IMR-90 (cell line): ENCODE measurements around the gene GLTPD2. TPM values are rescaled to one million over a fixed set of nuclear protein-coding genes. Genes with fewer than 3 reads are reported as not detected.

Experiments used
- ATAC-seq: fragments of 200-7000 bp; cut with Tn5 transposase; 2 replicates; pipeline ENCODE4 v1.9.1; 2020; ENCODE audit warnings: low read depth, mild to moderate bottlenecking, moderate library complexity
- BruUV-seq: library from RNA; stranded (reverse); fragments of 400-500 nt; replicated peaks from 2 replicates; lab custom pipeline; 2021; lab: Mats Ljungman, UMichigan
- CTCF ChIA-PET: fragments of 300-600 bp; formaldehyde crosslinking; extraction: SDS; loops from one replicate; lab custom pipeline; 2021; ENCODE audit warnings: antibody characterized with exemption; lab: Yijun Ruan, JAX
- POLR2A ChIA-PET: fragments of 300-600 bp; sonication (Branson Sonifier 250); formaldehyde crosslinking; loops from one replicate; lab custom pipeline; 2022; ENCODE audit warnings: antibody characterized with exemption; ENCODE audit not compliant: unreplicated experiment; lab: Charles Lee
- DNase-seq: peaks from one replicate; pipeline ENCODE4 v3.0.0; 2013
- H2AFZ ChIP-seq: replicated peaks from 2 replicates; pipeline ENCODE3; 2013; ENCODE audit warnings: low read length, mild to moderate bottlenecking; ENCODE audit not compliant: poor library complexity
- H2AK5ac ChIP-seq: 2 replicates; pipeline ENCODE4 v1.6.1; 2013; ENCODE audit warnings: low read depth, low read length, inconsistent platforms
- H2AK9ac ChIP-seq: replicated peaks from 2 replicates; pipeline ENCODE3; 2013; ENCODE audit warnings: mild to moderate bottlenecking, low read depth, low read length, moderate library complexity; ENCODE audit not compliant: poor library complexity
- H2BK120ac ChIP-seq: 2 replicates; pipeline ENCODE4 v1.6.1; 2013; ENCODE audit warnings: low read depth, low read length, inconsistent platforms
- H2BK15ac ChIP-seq: 3 replicates; pipeline ENCODE4 v1.6.1; 2013; ENCODE audit warnings: low read depth, low read length, inconsistent platforms
- H2BK20ac ChIP-seq: 2 replicates; pipeline ENCODE4 v1.6.1; 2013; ENCODE audit warnings: low read depth, mild to moderate bottlenecking, inconsistent platforms, low read length, moderate library complexity
- H2BK5ac ChIP-seq: 2 replicates; pipeline ENCODE4 v1.6.1; 2013; ENCODE audit warnings: mild to moderate bottlenecking, low read depth, low read length, inconsistent platforms; ENCODE audit not compliant: poor library complexity, severe bottlenecking
- H3K14ac ChIP-seq: replicated peaks from 2 replicates; pipeline ENCODE4 v1.6.1; 2013; ENCODE audit warnings: low read depth, low read length, inconsistent platforms
- H3K18ac ChIP-seq: 2 replicates; pipeline ENCODE4 v1.6.1; 2013; ENCODE audit warnings: low read depth, low read length, control low read depth
- H3K23ac ChIP-seq: 2 replicates; pipeline ENCODE4 v1.6.1; 2013; ENCODE audit warnings: low read depth, low read length, inconsistent platforms
- H3K27ac ChIP-seq: 2 replicates; pipeline ENCODE4 v1.5.1; 2013; ENCODE audit warnings: mild to moderate bottlenecking, control low read depth, low read length; ENCODE audit not compliant: insufficient read depth
- H3K27me3 ChIP-seq: 2 replicates; pipeline ENCODE4 v1.6.1; 2013; ENCODE audit warnings: low read length; ENCODE audit not compliant: control insufficient read depth, insufficient read depth
- H3K36me3 ChIP-seq: 2 replicates; pipeline ENCODE4 v1.6.1; 2013; ENCODE audit warnings: low read length, mixed read lengths; ENCODE audit not compliant: control insufficient read depth, insufficient read depth
- H3K4ac ChIP-seq: 2 replicates; pipeline ENCODE4 v1.6.1; 2013; ENCODE audit warnings: low read depth, low read length, inconsistent platforms
- H3K4me1 ChIP-seq: 2 replicates; pipeline ENCODE4 v1.6.1; 2013; ENCODE audit warnings: low read length, mixed read lengths; ENCODE audit not compliant: control insufficient read depth, insufficient read depth
- H3K4me2 ChIP-seq: 2 replicates; pipeline ENCODE4 v1.6.1; 2013; ENCODE audit warnings: low read depth, mild to moderate bottlenecking, control low read depth, low read length, moderate library complexity
- H3K4me3 ChIP-seq: 2 replicates; pipeline ENCODE4 v1.5.1; 2013; ENCODE audit warnings: low read depth, mild to moderate bottlenecking, control low read depth, low read length, moderate library complexity; ENCODE audit not compliant: insufficient read depth
- H3K56ac ChIP-seq: 2 replicates; pipeline ENCODE4 v1.6.1; 2013; ENCODE audit warnings: low read length, inconsistent platforms; ENCODE audit not compliant: insufficient read depth; ENCODE audit errors: extremely low read depth
- H3K79me1 ChIP-seq, 2 experiments: 2 replicates each; pipeline ENCODE4 v1.6.1; 2013; ENCODE audit warnings: low read length in 2 of 2, inconsistent platforms in 1 of 2, low read depth in 1 of 2
- H3K9ac ChIP-seq: 2 replicates; pipeline ENCODE4 v1.6.1; 2013; ENCODE audit warnings: low read depth, low read length, control low read depth
- H3K9me1 ChIP-seq: 2 replicates; pipeline ENCODE4 v1.6.1; 2013; ENCODE audit warnings: low read length, inconsistent platforms; ENCODE audit not compliant: insufficient read depth
- H3K9me3 ChIP-seq: 2 replicates; pipeline ENCODE4 v1.6.1; 2013; ENCODE audit warnings: low read length; ENCODE audit not compliant: control insufficient read depth, insufficient read depth
- H4K20me1 ChIP-seq: 2 replicates; pipeline ENCODE4 v1.6.1; 2013; ENCODE audit warnings: low read length, inconsistent platforms; ENCODE audit not compliant: insufficient read depth
- H4K5ac ChIP-seq: 2 replicates; pipeline ENCODE4 v1.6.1; 2013; ENCODE audit warnings: mild to moderate bottlenecking, low read depth, low read length, control low read depth
- H4K8ac ChIP-seq, 2 experiments: 2 replicates each; pipeline ENCODE4 v1.6.1; 2013; ENCODE audit warnings: low read depth in 2 of 2, low read length in 2 of 2, control low read depth in 1 of 2, inconsistent platforms in 1 of 2
- H4K91ac ChIP-seq: 2 replicates; pipeline ENCODE4 v1.6.1; 2013; ENCODE audit warnings: low read depth, low read length, inconsistent platforms; ENCODE audit not compliant: insufficient read depth
- RFX5 ChIP-seq: IDR thresholded peaks from 2 replicates; pipeline ENCODE4 v1.8.0; 2012; ENCODE audit warnings: low read depth, mild to moderate bottlenecking, low read length, moderate library complexity
- WGBS, 2 experiments: methylation state at CpG; one replicate each; pipeline versions ENCODE4 v1.1.5 to v1.1.7; 2013; ENCODE audit warnings: missing lambda C conversion rate in 2 of 2; ENCODE audit not compliant: insufficient read length in 1 of 2; ENCODE audit errors: extremely low coverage in 2 of 2; 5-methylcytosine and 5-hydroxymethylcytosine counted together
- dilution Hi-C: fragments of 300-500 bp; cut with HindIII; formaldehyde crosslinking; loops from one replicate; pipeline ENCODE4 v1.14.3; 2018; ENCODE audit warnings: low sequenced_read_pairs; ENCODE audit not compliant: unreplicated experiment
- in situ Hi-C: fragments of 300-500 bp; cut with MboI; formaldehyde crosslinking; loops from 3 replicates; pipeline ENCODE4 v1.14.3; 2019; ENCODE audit warnings: low sequenced_read_pairs, inconsistent platforms, mixed read lengths
- intact Hi-C: fragments of 100-400 bp; cut with micrococcal nuclease; formaldehyde crosslinking; loops from 2 replicates; pipeline ENCODE4 v1.10.0; 2022
- polyA plus RNA-seq, 3 experiments: library from polyadenylated mRNA; depleted of rRNA; stranded (reverse); fragments of >200 nt; gene quantifications; 2 replicates each; pipeline ENCODE4 v1.2.3, GENCODE V29; 2012; ENCODE audit warnings: low replicate concordance in 1 of 3
- total RNA-seq: library from RNA; depleted of rRNA; stranded (reverse); fragments of >200 nt; gene quantifications from 2 replicates; pipeline ENCODE4 v1.2.3, GENCODE V29; 2012

Gene GLTPD2
- total and polyA plus RNA-seq, 2 of the 4 experiments (the other 2 are of a cell fraction), result not detected

- no peak for DNase-seq
- no peak for ATAC-seq
- Histone ChIP-seq H3K9me1 (0 out of 2 replicates have a peak, but pooled peaks cover 4% of the 10 kb centered on the region), H2BK5ac (no peak overlapping the region), H3K23ac (no peak overlapping the region), H2BK120ac (no peak overlapping the region), H3K4me1 (no peaks in the 10 kb centered on the region), H2BK20ac (no peak overlapping the region), H3K27me3 (no peaks in the 10 kb centered on the region), H2BK15ac (no peak overlapping the region), H3K27ac (no peak overlapping the region), H3K4me3 (no peak overlapping the region), H3K36me3 (peaks cover 52% of the 10 kb centered on the region), H4K5ac (no peak overlapping the region), H3K9me3 (no peaks in the 10 kb centered on the region), H2AK5ac (no peak overlapping the region), H3K9ac (no peak overlapping the region), H4K91ac (no peak overlapping the region), H3K4ac (no peak overlapping the region), H3K14ac (no peak overlapping the region), H3K18ac (no peak overlapping the region), H3K4me2 (no peak overlapping the region), H4K8ac (no peak overlapping the region), H3K56ac (no peak overlapping the region), H4K20me1 (peaks cover 8% of the 10 kb centered on the region; the same call in 1 of the 2 replicates), H2AFZ (no peak overlapping the region), H2AK9ac (no peak overlapping the region), H3K79me1 (no peaks in the 10 kb centered on the region)
- 87% methylated on average over 5 of the region's 12 CpGs; no CpG with 5 or more reads in 1 of the 2 experiments for WGBS, 2 experiments
- ChIA-PET CTCF (no interaction called here), POLR2A (no interaction called here)
- no TSS peak for BruUV-seq
- dilution Hi-C loops, result no loop called here
- in situ Hi-C loops, result no loop called here
- intact Hi-C loops, result no loop called here
- no peak for TF ChIP-seq RFX5
Observed at GRCh38 chr17:4818276-4818675, 29.5 kb downstream of the GLTPD2 start.
